ENCODE results near the gene ABHD2.

Gene ABHD2

GRCh38 chr15:89091627-89092220, 3.5 kb downstream of the ABHD2 start:
- Histone ChIP-seq H3K9ac (ENCODE audit: low read length) (peak overlapping the region; percentile 61), H3K4me2 (ENCODE audit: low read length) (peak overlapping the region; percentile 82), H3K9me3 (ENCODE audit: insufficient read depth, low read length) (no peaks in the 10 kb centered on the region), H3K79me2 (ENCODE audit: low read length) (peaks cover 36% of the 10 kb centered on the region), H3K4me3 (ENCODE audit: low read length) (peak overlapping the region; percentile 71), H3K36me3 (replicated peaks; ENCODE audit: low read depth, low read length) (peaks cover 2% of the 10 kb centered on the region), H4K20me1 (ENCODE audit: insufficient read depth, low read length) (no peaks in the 10 kb centered on the region), H2AFZ (ENCODE audit: low read depth, low read length) (no peak overlapping the region; the same call in 1 of the 2 replicates), H3K27me3 (ENCODE audit: low read depth, low read length) (no peaks in the 10 kb centered on the region), H3K4me1 (ENCODE audit: low read length) (peaks cover 38% of the 10 kb centered on the region), H3K27ac (ENCODE audit: low read length) (peak overlapping the region; percentile 48)
- TF ChIP-seq CTCF (IDR thresholded peaks at IDR 0.05; ENCODE audit: low read depth, low read length) = no peak
- no peak for TF ChIP-seq EZH2phosphoT487 (IDR thresholded peaks at IDR 0.05; ENCODE audit: low read depth)

- Histone ChIP-seq H3K79me2 (ENCODE audit: low read length) (peaks cover 36% of the 10 kb centered on the region), H3K4me2 (ENCODE audit: low read length) (no peak overlapping the region), H3K9me3 (ENCODE audit: insufficient read depth, low read length) (no peaks in the 10 kb centered on the region), H2AFZ (ENCODE audit: low read depth, low read length) (no peak overlapping the region), H3K9ac (ENCODE audit: low read length) (no peak overlapping the region), H3K4me3 (ENCODE audit: low read length) (no peak overlapping the region), H3K36me3 (replicated peaks; ENCODE audit: low read depth, low read length) (peaks cover 2% of the 10 kb centered on the region), H4K20me1 (ENCODE audit: insufficient read depth, low read length) (no peaks in the 10 kb centered on the region), H3K27ac (ENCODE audit: low read length) (no peak overlapping the region), H3K4me1 (ENCODE audit: low read length) (peaks cover 32% of the 10 kb centered on the region), H3K27me3 (ENCODE audit: low read depth, low read length) (no peaks in the 10 kb centered on the region)
- no peak for TF ChIP-seq EZH2phosphoT487 (IDR thresholded peaks at IDR 0.05; ENCODE audit: low read depth)
- TF ChIP-seq CTCF (IDR thresholded peaks at IDR 0.05; ENCODE audit: low read depth, low read length) = no peak
Observed at GRCh38 chr15:89093509-89093908, 5.3 kb downstream of the ABHD2 start.

- Histone ChIP-seq H4K20me1 (ENCODE audit: insufficient read depth, low read length) (no peaks in the 10 kb centered on the region), H3K9me3 (ENCODE audit: insufficient read depth, low read length) (no peaks in the 10 kb centered on the region), H3K4me1 (ENCODE audit: low read length) (peaks cover 21% of the 10 kb centered on the region)
Observed at GRCh38 chr15:89095073-89095472, 6.8 kb downstream of the ABHD2 start.

GRCh38 chr15:89095556-89095955, 7.3 kb downstream of the ABHD2 start:
- peaks cover 17% of the 10 kb centered on the region for H3K4me1 ChIP-seq (ENCODE audit: low read length)
- no peak overlapping the region for H3K4me3 ChIP-seq (ENCODE audit: low read length)
- H3K9me3 ChIP-seq (ENCODE audit: insufficient read depth, low read length) = no peaks in the 10 kb centered on the region
- H3K36me3 ChIP-seq (replicated peaks; ENCODE audit: low read depth, low read length) = peaks cover 4% of the 10 kb centered on the region
- H3K27me3 ChIP-seq (ENCODE audit: low read depth, low read length) = no peaks in the 10 kb centered on the region
- peaks cover 27% of the 10 kb centered on the region for H3K79me2 ChIP-seq (ENCODE audit: low read length)
- no peak for TF ChIP-seq CTCF (IDR thresholded peaks at IDR 0.05; ENCODE audit: low read depth, low read length)
- no peak for TF ChIP-seq EZH2phosphoT487 (IDR thresholded peaks at IDR 0.05; ENCODE audit: low read depth)
- H3K4me2 ChIP-seq (ENCODE audit: low read length) = no peak overlapping the region
- H2AFZ ChIP-seq (ENCODE audit: low read depth, low read length) = no peak overlapping the region
- no peak overlapping the region for H3K9ac ChIP-seq (ENCODE audit: low read length)
- no peaks in the 10 kb centered on the region for H4K20me1 ChIP-seq (ENCODE audit: insufficient read depth, low read length)
- no peak overlapping the region for H3K27ac ChIP-seq (ENCODE audit: low read length)

More at GRCh38 chr15:89095073-89095472, 6.8 kb downstream of the ABHD2 start:
- no peak overlapping the region for H3K4me2 ChIP-seq (ENCODE audit: low read length)
- no peak overlapping the region for H3K4me3 ChIP-seq (ENCODE audit: low read length)
- no peak overlapping the region for H3K9ac ChIP-seq (ENCODE audit: low read length)
- no peak for TF ChIP-seq CTCF (IDR thresholded peaks at IDR 0.05; ENCODE audit: low read depth, low read length)
- no peak for TF ChIP-seq EZH2phosphoT487 (IDR thresholded peaks at IDR 0.05; ENCODE audit: low read depth)
- H2AFZ ChIP-seq (ENCODE audit: low read depth, low read length) = no peak overlapping the region
- H3K27me3 ChIP-seq (ENCODE audit: low read depth, low read length) = no peaks in the 10 kb centered on the region
- H3K27ac ChIP-seq (ENCODE audit: low read length) = no peak overlapping the region
- H3K79me2 ChIP-seq (ENCODE audit: low read length) = peaks cover 27% of the 10 kb centered on the region
- H3K36me3 ChIP-seq (replicated peaks; ENCODE audit: low read depth, low read length) = peaks cover 4% of the 10 kb centered on the region

Measured in OCI-LY3 (cell line).